Astrocyte of the spinal cord (primary cell): ENCODE measurements around the gene CRB2.

Source experiments
- DNase-seq: peaks from one replicate; pipeline ENCODE4 v3.0.0; 2011; ENCODE audit warnings: low read depth, low spot score
- H3K4me3 ChIP-seq: 2 replicates; pipeline ENCODE4 v1.5.1; 2011; ENCODE audit warnings: low read depth, mild to moderate bottlenecking, low read length, moderate library complexity
- CTCF ChIP-seq: IDR thresholded peaks from 2 replicates; pipeline ENCODE4 v1.5.1; 2012; ENCODE audit warnings: low read depth, mild to moderate bottlenecking, low read length, inconsistent platforms
- in situ Hi-C: cut with HindIII; loops from 2 replicates; pipeline ENCODE4 v1.10.0; 2017; ENCODE audit warnings: low sequenced_read_pairs

The CRB2 gene

GRCh38 chr9:123370526-123371227, 14.7 kb downstream of the CRB2 start:
- DNase-seq, result no peak
- in situ Hi-C loops, result no loop called here
- no peak for TF ChIP-seq CTCF
- H3K4me3 ChIP-seq, result no peak overlapping the region

- no peak overlapping the region for H3K4me3 ChIP-seq
- DNase-seq, result no peak
- in situ Hi-C loops, result no loop called here
These were observed 15.2 kb downstream of the CRB2 start for GRCh38 chr9:123371228-123371584.

GRCh38 chr9:123371805-123372590, 16.0 kb downstream of the CRB2 start:
- in situ Hi-C loops, result no loop called here
- H3K4me3 ChIP-seq, result no peak overlapping the region
- TF ChIP-seq CTCF, result no peak
- DNase-seq, result no peak

More at GRCh38 chr9:123371228-123371584, 15.2 kb downstream of the CRB2 start:
- no peak for TF ChIP-seq CTCF

- no peak overlapping the region for H3K4me3 ChIP-seq
- no peak for TF ChIP-seq CTCF
- no peak for DNase-seq
- in situ Hi-C loops, result no loop called here
These were observed 16.9 kb downstream of the CRB2 start for GRCh38 chr9:123372766-123373446.

- TF ChIP-seq CTCF, result no peak
- in situ Hi-C loops, result no loop called here
- no peak for DNase-seq
- H3K4me3 ChIP-seq, result no peak overlapping the region
These were observed 17.5 kb downstream of the CRB2 start for GRCh38 chr9:123373447-123373923.

- no peak for TF ChIP-seq CTCF
- in situ Hi-C loops, result no loop called here
- no peak overlapping the region for H3K4me3 ChIP-seq
- no peak for DNase-seq
These were observed 17.9 kb downstream of the CRB2 start for GRCh38 chr9:123373946-123374345.
